Neuronal stem cell (in vitro differentiated cells): ENCODE data around the gene MACROD2.

ENCODE experiments used
- DNase-seq: peaks from one replicate; pipeline ENCODE4 v3.0.0-alpha.2; 2013; ENCODE audit warnings: low spot score
- H2AFZ ChIP-seq: one replicate; pipeline ENCODE4 v1.6.1; 2013; ENCODE audit warnings: mild to moderate bottlenecking, low read length, inconsistent platforms
- H2AK5ac ChIP-seq: 2 replicates; pipeline ENCODE4 v1.6.1; 2013; ENCODE audit warnings: low read depth, mild to moderate bottlenecking, inconsistent platforms, low read length, moderate library complexity, mixed read lengths
- H2BK120ac ChIP-seq: 2 replicates; pipeline ENCODE4 v1.6.1; 2013; ENCODE audit warnings: low read depth, mild to moderate bottlenecking, inconsistent platforms, low read length, moderate library complexity, mixed read lengths
- H2BK12ac ChIP-seq: one replicate; pipeline ENCODE4 v1.6.1; 2013; ENCODE audit warnings: low read length, inconsistent platforms
- H2BK15ac ChIP-seq: 2 replicates; pipeline ENCODE4 v1.6.1; 2013; ENCODE audit warnings: mild to moderate bottlenecking, low read length, inconsistent platforms, mixed read lengths
- H2BK5ac ChIP-seq: one replicate; pipeline ENCODE4 v1.6.1; 2013; ENCODE audit warnings: inconsistent platforms, mild to moderate bottlenecking, low read length, moderate library complexity
- H3K14ac ChIP-seq: one replicate; pipeline ENCODE4 v1.6.1; 2013; ENCODE audit warnings: low read length, inconsistent platforms
- H3K18ac ChIP-seq: 2 replicates; pipeline ENCODE4 v1.6.1; 2013; ENCODE audit warnings: low read length, inconsistent platforms
- H3K23ac ChIP-seq: 2 replicates; pipeline ENCODE4 v1.6.1; 2013; ENCODE audit warnings: low read depth, mild to moderate bottlenecking, mixed read lengths, low read length, inconsistent platforms; ENCODE audit not compliant: poor library complexity
- H3K27ac ChIP-seq: replicated peaks from 3 replicates; pipeline ENCODE4 v1.5.1; 2013; ENCODE audit warnings: low read length, inconsistent platforms
- H3K27me3 ChIP-seq, 3 experiments: 2 replicates each; pipeline ENCODE4 v1.6.1; 2013; ENCODE audit warnings: low read length in 3 of 3, mild to moderate bottlenecking in 2 of 3, inconsistent platforms in 1 of 3, low read depth in 1 of 3, mixed read lengths in 1 of 3, moderate library complexity in 1 of 3; ENCODE audit not compliant: control insufficient read depth in 3 of 3, insufficient read depth in 3 of 3
- H3K36me3 ChIP-seq, 2 donors: replicated peaks in 1 of 2; 2 replicates each; pipeline ENCODE4 v1.6.1; 2013; ENCODE audit warnings: low read length in 2 of 2; ENCODE audit not compliant: control insufficient read depth in 2 of 2, insufficient read depth in 2 of 2
- H3K4ac ChIP-seq: 2 replicates; pipeline ENCODE4 v1.6.1; 2013; ENCODE audit warnings: inconsistent platforms, mild to moderate bottlenecking, low read length, moderate library complexity
- H3K4me1 ChIP-seq, 2 donors: 1 replicate in 1 of 2; 2 replicates in 1 of 2; pipeline ENCODE4 v1.6.1; 2013; ENCODE audit warnings: low read length in 2 of 2, low read depth in 1 of 2; ENCODE audit not compliant: control insufficient read depth in 2 of 2, insufficient read depth in 1 of 2
- H3K4me2 ChIP-seq: one replicate; pipeline ENCODE4 v1.6.1; 2013; ENCODE audit warnings: mild to moderate bottlenecking, low read length, inconsistent platforms; ENCODE audit not compliant: insufficient read depth, poor library complexity, severe bottlenecking
- H3K4me3 ChIP-seq, 2 donors: 2 replicates each; pipeline ENCODE4 v1.5.1; 2013; ENCODE audit warnings: low read length in 2 of 2, mild to moderate bottlenecking in 2 of 2, inconsistent platforms in 1 of 2, moderate library complexity in 1 of 2
- H3K79me1 ChIP-seq: one replicate; pipeline ENCODE4 v1.6.1; 2013; ENCODE audit warnings: low read depth, mild to moderate bottlenecking, inconsistent platforms, low read length, moderate library complexity
- H3K9ac ChIP-seq: one replicate; pipeline ENCODE4 v1.6.1; 2013; ENCODE audit warnings: mild to moderate bottlenecking, low read depth, low read length, inconsistent platforms; ENCODE audit not compliant: poor library complexity
- H3K9me3 ChIP-seq, 2 donors: replicated peaks in 1 of 2; 2 replicates each; pipeline versions ENCODE3 to v1.6.1; 2013; ENCODE audit warnings: low read length in 2 of 2, mild to moderate bottlenecking in 2 of 2, inconsistent platforms in 1 of 2, low read depth in 1 of 2, mixed read lengths in 1 of 2, moderate library complexity in 1 of 2; ENCODE audit not compliant: control insufficient read depth in 2 of 2, insufficient read depth in 1 of 2
- H4K8ac ChIP-seq: one replicate; pipeline ENCODE4 v1.6.1; 2013; ENCODE audit warnings: low read depth, mild to moderate bottlenecking, inconsistent platforms, low read length, moderate library complexity
- H4K91ac ChIP-seq: one replicate; pipeline ENCODE4 v1.6.1; 2013; ENCODE audit warnings: low read length, low read depth, mild to moderate bottlenecking, inconsistent platforms; ENCODE audit not compliant: poor library complexity
- WGBS, 2 donors: extraction: QIAGEN DNeasy Blood & Tissue Kit; methylation state at CpG; one replicate each; pipeline ENCODE4 v1.1.7; 2013; ENCODE audit warnings: missing lambda C conversion rate in 2 of 2, mixed read lengths in 1 of 2; ENCODE audit not compliant: insufficient read length in 2 of 2, insufficient replicate concordance in 1 of 2; ENCODE audit errors: extremely low coverage in 2 of 2; 5-methylcytosine and 5-hydroxymethylcytosine counted together

MACROD2 gene

GRCh38 chr20:14726591-14726990 lies 731.3 kb downstream of the MACROD2 start:
- WGBS, 2 donors, result no CpG with 5 or more reads among the region's 3 CpGs

GRCh38 chr20:14727485-14728150 lies 732.3 kb downstream of the MACROD2 start:
- Histone ChIP-seq H2BK5ac (no peak overlapping the region), H2AFZ (no peak overlapping the region), H3K27ac (no peak overlapping the region), H3K4me2 (no peak overlapping the region), H3K18ac (no peak overlapping the region), H2BK120ac (no peak overlapping the region), H3K27me3 (no peaks in the 10 kb centered on the region), H3K14ac (no peak overlapping the region), H3K4me1 (peaks cover 1 to 3% of the 10 kb centered on the region in 2 donors), H4K91ac (no peak overlapping the region), H2BK12ac (no peak overlapping the region), H4K8ac (no peak overlapping the region), H3K9me3 (no peaks in the 10 kb centered on the region), H2AK5ac (no peak overlapping the region), H3K36me3 (no peaks in the 10 kb centered on the region), H3K4ac (no peak overlapping the region), H3K79me1 (no peaks in the 10 kb centered on the region), H3K9ac (no peak overlapping the region), H3K23ac (no peak overlapping the region), H3K4me3 (no peak overlapping the region), H2BK15ac (no peak overlapping the region)
- DNase-seq, result no peak
- WGBS, 2 donors, result no CpG with 5 or more reads among the region's 1 CpG

More at GRCh38 chr20:14726591-14726990, 731.3 kb downstream of the MACROD2 start:
- H3K9me3 ChIP-seq, result no peaks in the 10 kb centered on the region
- H2BK12ac ChIP-seq, result no peak overlapping the region
- peaks cover 5% of the 10 kb centered on the region in 2 donors for H3K4me1 ChIP-seq
- no peak overlapping the region for H2BK120ac ChIP-seq
- no peaks in the 10 kb centered on the region for H3K27me3 ChIP-seq
- H2AK5ac ChIP-seq, result no peak overlapping the region
- no peak overlapping the region for H3K9ac ChIP-seq
- no peak overlapping the region for H3K18ac ChIP-seq
- no peak for DNase-seq
- H4K8ac ChIP-seq, result no peak overlapping the region
- H3K27ac ChIP-seq, result no peak overlapping the region
- H3K79me1 ChIP-seq, result no peaks in the 10 kb centered on the region
- no peak overlapping the region for H3K4me3 ChIP-seq
- no peak overlapping the region for H4K91ac ChIP-seq
- H3K14ac ChIP-seq, result no peak overlapping the region
- H3K4ac ChIP-seq, result no peak overlapping the region
- H3K23ac ChIP-seq, result no peak overlapping the region
- no peak overlapping the region for H2AFZ ChIP-seq
- no peak overlapping the region for H2BK5ac ChIP-seq
- H2BK15ac ChIP-seq, result no peak overlapping the region
- no peak overlapping the region for H3K4me2 ChIP-seq
- H3K36me3 ChIP-seq, result no peaks in the 10 kb centered on the region

GRCh38 chr20:14729390-14729789 lies 734.1 kb downstream of the MACROD2 start:
- Histone ChIP-seq H2BK12ac (no peak overlapping the region), H3K4ac (no peak overlapping the region), H3K4me3 (no peak overlapping the region), H3K9ac (no peak overlapping the region), H3K14ac (no peak overlapping the region), H3K4me2 (no peak overlapping the region), H2BK15ac (no peak overlapping the region), H3K23ac (no peak overlapping the region), H2AK5ac (no peak overlapping the region), H4K8ac (no peak overlapping the region), H2BK5ac (no peak overlapping the region), H3K9me3 (no peaks in the 10 kb centered on the region), H4K91ac (no peak overlapping the region), H3K27me3 (no peaks in the 10 kb centered on the region), H3K79me1 (no peaks in the 10 kb centered on the region), H3K18ac (no peak overlapping the region), H3K36me3 (no peaks in the 10 kb centered on the region), H2BK120ac (no peak overlapping the region), H2AFZ (no peak overlapping the region), H3K4me1 (peaks cover 1 to 5% of the 10 kb centered on the region in 2 donors), H3K27ac (no peak overlapping the region)
- no peak for DNase-seq
- WGBS, 2 donors, result no CpG with 5 or more reads among the region's 3 CpGs

- H2AK5ac ChIP-seq, result no peak overlapping the region
- no peaks in the 10 kb centered on the region for H3K36me3 ChIP-seq
- H3K27ac ChIP-seq, result no peak overlapping the region
- peaks cover 0 to 5% of the 10 kb centered on the region in 2 donors for H3K4me1 ChIP-seq
- H3K23ac ChIP-seq, result no peak overlapping the region
- no peak overlapping the region for H3K4me2 ChIP-seq
- no peak overlapping the region for H2BK5ac ChIP-seq
- H3K14ac ChIP-seq, result no peak overlapping the region
- H3K4ac ChIP-seq, result no peak overlapping the region
- H3K79me1 ChIP-seq, result no peaks in the 10 kb centered on the region
- no peak overlapping the region for H2BK15ac ChIP-seq
- H3K18ac ChIP-seq, result no peak overlapping the region
- no peak overlapping the region for H3K4me3 ChIP-seq
- H3K9ac ChIP-seq, result no peak overlapping the region
- no peak overlapping the region for H2BK12ac ChIP-seq
- H2AFZ ChIP-seq, result no peak overlapping the region
- no peak overlapping the region for H2BK120ac ChIP-seq
- H4K91ac ChIP-seq, result no peak overlapping the region
- no peak for DNase-seq
- H4K8ac ChIP-seq, result no peak overlapping the region
- no CpG with 5 or more reads among the region's 3 CpGs for WGBS, 2 donors
- H3K9me3 ChIP-seq, result peaks cover 0 to 5% of the 10 kb centered on the region in 2 donors
- no peaks in the 10 kb centered on the region for H3K27me3 ChIP-seq
Measured at GRCh38 chr20:14732343-14732742, 737.0 kb downstream of the MACROD2 start.
